Measurements from ENCODE around the gene ACSF2.

DNA sequence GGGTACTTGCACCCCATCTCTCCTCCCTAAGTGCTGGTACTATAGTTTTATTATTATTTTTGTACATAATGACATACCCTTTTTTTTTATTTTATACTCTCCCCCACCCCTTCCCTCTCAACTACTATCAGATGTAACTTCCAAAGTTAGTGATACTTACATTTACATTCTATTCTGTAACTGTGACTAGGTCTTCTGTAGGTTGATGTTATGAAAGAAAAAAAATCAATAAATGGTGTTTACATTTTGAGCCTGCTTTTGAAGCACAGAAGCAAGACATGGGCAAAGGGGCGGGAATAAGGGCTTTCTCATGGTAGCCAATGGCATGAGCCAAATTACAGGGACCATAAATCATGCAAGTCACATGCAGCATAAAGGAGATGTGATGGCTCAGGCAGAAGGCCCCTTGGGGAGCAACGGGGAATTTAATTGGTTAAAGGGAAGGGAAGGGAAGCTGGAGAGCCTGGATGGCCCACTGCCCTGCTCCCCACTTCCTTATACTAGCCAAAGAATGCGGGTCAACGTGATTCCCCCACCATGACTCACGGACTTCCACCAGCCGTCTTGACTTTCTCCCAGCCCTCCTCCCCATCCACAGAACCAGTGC lies 2.4 kb upstream of the ACSF2 start:
- TF ChIP-seq, protein P1, sequence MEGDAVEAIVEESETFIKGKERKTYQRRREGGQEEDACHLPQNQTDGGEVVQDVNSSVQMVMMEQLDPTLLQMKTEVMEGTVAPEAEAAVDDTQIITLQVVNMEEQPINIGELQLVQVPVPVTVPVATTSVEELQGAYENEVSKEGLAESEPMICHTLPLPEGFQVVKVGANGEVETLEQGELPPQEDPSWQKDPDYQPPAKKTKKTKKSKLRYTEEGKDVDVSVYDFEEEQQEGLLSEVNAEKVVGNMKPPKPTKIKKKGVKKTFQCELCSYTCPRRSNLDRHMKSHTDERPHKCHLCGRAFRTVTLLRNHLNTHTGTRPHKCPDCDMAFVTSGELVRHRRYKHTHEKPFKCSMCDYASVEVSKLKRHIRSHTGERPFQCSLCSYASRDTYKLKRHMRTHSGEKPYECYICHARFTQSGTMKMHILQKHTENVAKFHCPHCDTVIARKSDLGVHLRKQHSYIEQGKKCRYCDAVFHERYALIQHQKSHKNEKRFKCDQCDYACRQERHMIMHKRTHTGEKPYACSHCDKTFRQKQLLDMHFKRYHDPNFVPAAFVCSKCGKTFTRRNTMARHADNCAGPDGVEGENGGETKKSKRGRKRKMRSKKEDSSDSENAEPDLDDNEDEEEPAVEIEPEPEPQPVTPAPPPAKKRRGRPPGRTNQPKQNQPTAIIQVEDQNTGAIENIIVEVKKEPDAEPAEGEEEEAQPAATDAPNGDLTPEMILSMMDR (conservative IDR thresholded peaks at IDR 0.05; ENCODE audit: low read depth, low read length) = no peak
- no peak for TF ChIP-seq EZH2 (IDR thresholded peaks at IDR 0.05; ENCODE audit: low read length, unreplicated experiment)
- no peak for TF ChIP-seq EZH2phosphoT487 (IDR thresholded peaks at IDR 0.05; ENCODE audit: borderline replicate concordance, low read length)

Data from PC-3 (cell line).